Inferior parietal cortex (tissue), 1 donor: ENCODE results near the gene DENND1B.
"Not testable (repeated sequence)": the region's sequence is repeated elsewhere in the genome, so short reads cannot be mapped to it uniquely, and the experiment has no call there.

Source experiments
- DNase-seq: peaks from one replicate; pipeline ENCODE4 v3.0.0-alpha.2; 2016; ENCODE audit errors: extremely low spot score

DENND1B gene

GRCh38 chr1:197743578-197743977 lies 31.7 kb downstream of the DENND1B start:
- no peak for DNase-seq

- no peak for DNase-seq
Observed at GRCh38 chr1:197740992-197741391, 34.3 kb downstream of the DENND1B start.

- no peak for DNase-seq
Observed at GRCh38 chr1:197738927-197739326, 36.4 kb downstream of the DENND1B start.

GRCh38 chr1:197737916-197738315 lies 37.4 kb downstream of the DENND1B start:
- DNase-seq = no peak

GRCh38 chr1:197736685-197737084 lies 38.6 kb downstream of the DENND1B start:
- DNase-seq = no peak

- DNase-seq = no peak
Observed at GRCh38 chr1:197735461-197735860, 39.8 kb downstream of the DENND1B start.

GRCh38 chr1:197733324-197733723 lies 42.0 kb downstream of the DENND1B start:
- no peak for DNase-seq

GRCh38 chr1:197732187-197732586 lies 43.1 kb downstream of the DENND1B start:
- no peak for DNase-seq

GRCh38 chr1:197731449-197731848 lies 43.8 kb downstream of the DENND1B start:
- DNase-seq = no peak

GRCh38 chr1:197725976-197726375 lies 49.3 kb downstream of the DENND1B start:
- no peak for DNase-seq

GRCh38 chr1:197725044-197725443 lies 50.2 kb downstream of the DENND1B start:
- no peak for DNase-seq

GRCh38 chr1:197715806-197716205 lies 59.5 kb downstream of the DENND1B start:
- no peak for DNase-seq

- no peak for DNase-seq
Observed at GRCh38 chr1:197706601-197707000, 68.7 kb downstream of the DENND1B start.

- DNase-seq = no peak
Observed at GRCh38 chr1:197705941-197706340, 69.3 kb downstream of the DENND1B start.

GRCh38 chr1:197700688-197701087 lies 74.6 kb downstream of the DENND1B start:
- DNase-seq = not testable (repeated sequence)

- DNase-seq = no peak
Observed at GRCh38 chr1:197696372-197696771, 78.9 kb downstream of the DENND1B start.

- DNase-seq = no peak
Observed at GRCh38 chr1:197695961-197696360, 79.3 kb downstream of the DENND1B start.

- DNase-seq = no peak
Observed at GRCh38 chr1:197692965-197693364, 82.3 kb downstream of the DENND1B start.

- DNase-seq = no peak
Observed at GRCh38 chr1:197691816-197692215, 83.5 kb downstream of the DENND1B start.

- DNase-seq = no peak
Observed at GRCh38 chr1:197690074-197690473, 85.2 kb downstream of the DENND1B start.

- DNase-seq = no peak
Observed at GRCh38 chr1:197688233-197688632, 87.0 kb downstream of the DENND1B start.

GRCh38 chr1:197686702-197687355 lies 88.5 kb downstream of the DENND1B start:
- DNase-seq = no peak

- DNase-seq = no peak
Observed at GRCh38 chr1:197686231-197686630, 89.0 kb downstream of the DENND1B start.

- no peak for DNase-seq
Observed at GRCh38 chr1:197685785-197686184, 89.5 kb downstream of the DENND1B start.
